Measurements from ENCODE around the gene MUC5B. TPM values are rescaled to one million over a fixed set of nuclear protein-coding genes. Genes with fewer than 3 reads are reported as not detected.

The MUC5B gene
- total RNA-seq, 1 experiment from 2014 or later: 0.21 TPM

DNA sequence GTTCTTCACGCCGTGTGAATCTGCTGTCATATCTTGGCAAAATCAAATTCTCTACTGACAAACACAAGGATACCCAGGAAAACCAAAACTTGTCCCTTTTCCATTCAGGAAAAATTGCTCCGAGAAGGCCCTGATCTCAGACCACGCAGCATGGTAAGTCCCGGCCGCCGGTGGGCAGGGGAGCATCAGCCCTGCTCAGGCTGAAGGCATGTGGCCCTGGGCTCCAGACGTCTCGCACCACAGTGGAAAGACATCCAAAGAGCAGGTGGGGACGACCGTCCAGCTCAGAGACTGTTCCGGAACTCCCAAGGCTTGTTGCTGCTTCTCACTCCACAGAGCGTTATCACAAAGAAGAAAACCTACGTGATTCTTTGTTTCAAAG, 56.8 kb downstream of the MUC5B start:
- DNase-seq (ENCODE audit: low read depth, low spot score): no peak
- in situ Hi-C loops (cut with HindIII; ENCODE audit: low pct_unique_long_range_greater_than_20kb, low sequenced_read_pairs): no loop called here

DNA sequence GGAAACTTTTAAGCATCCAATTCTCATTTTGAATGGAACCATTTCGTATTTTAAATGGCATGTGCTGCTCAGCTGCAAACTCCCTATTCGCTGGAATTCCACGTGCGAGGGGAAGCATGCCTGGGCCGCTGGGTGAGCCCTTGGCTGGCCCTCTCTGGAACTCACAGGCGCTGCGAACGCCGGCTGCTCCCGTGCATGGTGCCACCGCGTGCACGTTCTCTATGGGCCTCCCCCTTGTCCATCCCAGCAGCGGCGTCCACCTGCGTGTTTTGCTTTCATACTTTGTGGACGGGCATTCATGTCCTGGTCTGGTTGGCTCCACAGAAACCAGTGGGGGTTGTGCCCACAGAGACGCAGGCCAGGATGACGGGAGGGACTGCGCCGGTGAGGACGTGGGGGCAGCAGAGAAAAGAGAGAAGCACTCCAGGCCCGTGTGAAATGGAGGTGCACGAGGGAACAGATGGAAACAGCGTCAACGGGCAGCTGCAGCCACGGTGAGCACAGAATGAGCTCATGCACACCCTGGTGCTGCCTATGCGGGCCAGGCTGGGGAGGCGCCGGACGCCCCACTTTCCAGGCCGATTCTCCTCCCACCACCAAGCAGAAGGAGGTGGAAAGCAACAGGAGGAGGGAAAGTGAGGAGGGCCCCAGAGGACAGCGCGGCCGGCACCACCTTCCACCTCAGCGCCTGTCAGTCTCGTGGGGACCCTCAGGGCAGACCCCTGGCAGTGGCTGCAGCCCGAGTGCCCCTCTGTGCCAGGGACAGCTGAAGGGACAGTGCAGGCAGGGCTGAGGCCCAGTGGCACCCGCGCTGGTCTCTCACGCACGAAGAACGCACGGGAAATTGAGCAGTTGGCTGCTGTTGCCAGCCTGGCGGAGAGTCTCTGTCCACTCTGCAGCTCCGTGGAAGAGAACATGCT, 57.5 kb downstream of the MUC5B start:
- in situ Hi-C loops (cut with HindIII; ENCODE audit: low pct_unique_long_range_greater_than_20kb, low sequenced_read_pairs): no loop called here
- DNase-seq (ENCODE audit: low read depth, low spot score): no peak

DNA sequence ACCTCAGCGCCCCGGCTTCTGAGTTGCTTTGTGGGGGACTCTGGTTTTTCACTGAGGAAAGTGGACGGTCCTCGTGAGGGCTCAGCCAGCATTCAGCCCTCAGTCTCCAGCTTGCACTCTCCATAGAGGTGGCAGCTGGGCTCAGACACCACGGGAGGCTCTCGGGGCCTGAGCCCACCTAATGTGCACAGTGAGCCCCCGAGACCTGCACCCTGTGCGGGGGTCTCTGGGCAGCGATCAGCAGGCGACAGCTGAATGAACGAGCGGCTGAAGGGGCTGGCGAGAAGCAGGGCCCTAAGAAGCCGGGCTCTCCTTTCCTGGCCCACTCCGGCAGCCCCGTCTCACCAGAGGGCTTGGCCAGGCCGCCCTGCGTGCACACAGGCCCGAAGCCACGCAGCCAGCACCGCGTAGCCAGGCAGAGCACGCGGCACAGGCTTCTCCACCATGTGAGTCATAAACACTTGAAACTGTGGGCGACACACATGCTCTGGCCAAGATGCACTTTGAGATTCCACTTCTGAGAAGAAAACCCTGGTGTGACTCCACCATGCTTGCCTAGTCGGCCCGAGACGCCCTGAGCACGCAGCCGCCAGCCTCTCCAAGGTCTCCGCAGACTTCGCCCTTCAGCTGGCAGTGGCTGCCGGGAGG, 58.6 kb downstream of the MUC5B start:
- DNase-seq (ENCODE audit: low read depth, low spot score): no peak
- in situ Hi-C loops (cut with HindIII; ENCODE audit: low pct_unique_long_range_greater_than_20kb, low sequenced_read_pairs): no loop called here

DNA sequence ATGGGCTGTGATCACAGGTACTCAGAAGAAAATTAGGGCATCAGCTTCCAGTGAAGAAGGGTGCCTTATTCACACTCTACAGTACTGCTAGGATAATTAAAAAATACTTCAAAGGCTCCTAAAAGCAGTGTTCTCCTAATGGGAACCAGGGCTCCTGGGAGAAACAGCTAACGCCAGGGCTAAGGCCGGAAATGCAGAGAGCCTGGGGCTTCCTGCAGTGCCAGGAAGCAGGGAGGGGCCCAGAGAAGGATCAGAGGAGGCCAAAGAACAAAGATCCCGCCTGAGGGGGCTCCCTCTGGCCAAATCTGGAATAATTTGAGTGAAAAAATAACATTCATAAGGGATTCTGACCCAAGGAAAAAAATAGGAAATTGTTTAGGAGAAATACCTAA, 59.1 kb downstream of the MUC5B start:
- in situ Hi-C loops (cut with HindIII; ENCODE audit: low pct_unique_long_range_greater_than_20kb, low sequenced_read_pairs): no loop called here
- peak; percentile 35 for DNase-seq (ENCODE audit: low read depth, low spot score)

DNA sequence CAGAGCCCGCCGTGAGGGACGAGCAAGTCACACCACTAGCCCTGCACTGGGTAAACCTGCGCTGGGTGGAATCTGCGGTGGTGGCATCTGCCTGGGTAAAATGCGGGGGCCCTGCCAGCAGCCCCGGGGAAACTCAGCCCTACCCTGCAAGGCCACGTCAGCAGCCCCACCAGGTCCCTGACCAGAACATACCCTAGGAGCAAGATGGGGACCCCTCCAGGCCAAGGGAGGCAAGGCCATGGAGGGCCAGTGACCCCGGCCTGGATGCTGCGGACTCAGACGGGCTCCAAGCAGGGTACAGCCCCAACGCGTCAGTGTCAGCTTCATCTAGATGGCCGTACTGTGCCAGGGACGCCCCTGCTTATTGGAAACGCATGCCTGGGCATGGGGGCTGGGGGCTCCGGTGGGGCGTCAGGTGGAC, 60.2 kb downstream of the MUC5B start:
- no peak for DNase-seq (ENCODE audit: low read depth, low spot score)

DNA sequence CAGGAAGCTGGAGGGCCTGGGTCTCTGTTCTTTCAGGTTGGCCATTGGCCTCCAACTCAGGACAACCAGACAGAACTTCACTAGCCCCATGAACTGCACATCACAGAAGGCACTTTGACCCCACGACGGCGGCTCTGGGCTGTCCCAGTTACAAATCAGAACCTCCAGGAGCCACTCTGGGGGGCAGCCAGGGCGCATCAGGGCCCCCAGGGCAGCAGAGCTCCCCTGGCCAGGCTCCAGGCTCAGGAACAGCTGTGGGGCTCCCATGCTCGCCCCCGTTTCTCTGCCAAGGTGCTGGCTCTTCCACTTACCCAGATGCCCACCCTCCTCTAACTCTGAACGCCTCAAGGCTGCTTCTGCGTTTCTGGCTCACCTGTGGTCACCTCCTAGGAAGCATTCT, 61.0 kb downstream of the MUC5B start:
- in situ Hi-C loops (cut with HindIII; ENCODE audit: low pct_unique_long_range_greater_than_20kb, low sequenced_read_pairs): no loop called here

More for the DNA sequence above, 60.2 kb downstream of the MUC5B start:
- in situ Hi-C loops (cut with HindIII; ENCODE audit: low pct_unique_long_range_greater_than_20kb, low sequenced_read_pairs): no loop called here

DNA sequence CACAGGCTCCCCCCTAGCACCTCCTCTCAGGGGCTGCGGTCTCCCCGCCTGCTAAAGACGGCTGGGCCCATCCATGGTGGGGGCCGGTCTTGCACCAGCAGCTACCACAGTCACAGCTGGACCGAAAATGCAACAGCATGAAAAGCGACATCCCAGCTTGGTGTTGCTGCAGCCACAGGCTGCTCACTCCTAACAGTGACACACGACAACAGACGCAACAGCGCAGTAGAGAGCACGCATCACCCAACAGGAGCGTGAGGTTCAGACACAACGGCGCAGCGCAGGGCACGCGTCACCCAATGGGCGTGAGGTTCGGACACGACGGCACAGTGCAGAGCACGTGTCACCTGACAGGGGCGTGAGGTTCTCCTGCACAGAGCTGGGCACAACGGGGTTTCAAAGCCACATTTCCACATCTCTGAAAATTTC, 62.5 kb downstream of the MUC5B start:
- in situ Hi-C loops (cut with HindIII; ENCODE audit: low pct_unique_long_range_greater_than_20kb, low sequenced_read_pairs): no loop called here
- no peak for DNase-seq (ENCODE audit: low read depth, low spot score)

More for the DNA sequence above, 61.0 kb downstream of the MUC5B start:
- DNase-seq (ENCODE audit: low read depth, low spot score): no peak

DNA sequence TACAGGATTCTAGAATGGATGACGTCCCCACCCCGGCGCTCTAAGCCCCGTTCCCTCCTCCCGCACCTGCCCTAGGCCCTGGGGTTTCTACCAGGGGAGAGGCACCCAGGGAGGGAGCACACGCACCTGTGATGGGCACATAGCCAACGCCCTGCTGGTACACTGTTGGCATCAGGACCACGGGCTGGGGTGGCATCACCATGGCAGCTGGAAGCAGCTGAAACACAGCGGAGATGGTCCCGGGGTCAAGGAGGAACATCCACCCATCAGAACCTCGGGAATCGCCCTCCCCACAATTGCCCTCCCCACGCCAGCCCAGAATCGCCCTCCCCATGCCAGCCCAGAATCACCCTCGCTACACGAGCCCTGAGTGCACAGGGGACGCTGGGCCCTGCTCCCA, 63.0 kb downstream of the MUC5B start:
- in situ Hi-C loops (cut with HindIII; ENCODE audit: low pct_unique_long_range_greater_than_20kb, low sequenced_read_pairs): no loop called here
- no peak for DNase-seq (ENCODE audit: low read depth, low spot score)

DNA sequence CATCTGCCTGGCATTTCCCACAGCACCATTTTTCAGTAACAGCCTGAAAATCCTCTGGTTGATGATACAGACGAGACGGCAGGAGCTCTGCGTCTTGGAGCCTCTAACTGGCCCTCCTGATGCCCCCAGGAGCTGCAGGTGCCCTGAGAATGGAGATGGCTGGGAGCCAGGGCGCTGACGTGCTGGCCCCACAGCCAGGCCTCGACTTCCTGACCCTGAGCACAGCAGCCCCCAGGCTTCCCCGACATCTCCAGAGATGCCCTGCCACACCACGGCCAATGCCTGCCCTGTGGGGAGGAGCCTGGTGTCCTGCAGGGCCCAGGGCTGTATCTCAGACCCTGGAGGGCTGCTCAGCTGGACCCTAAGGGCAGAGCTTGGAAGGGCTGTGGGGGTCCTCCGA, 65.1 kb downstream of the MUC5B start:
- in situ Hi-C loops (cut with HindIII; ENCODE audit: low pct_unique_long_range_greater_than_20kb, low sequenced_read_pairs): no loop called here
- no peak for DNase-seq (ENCODE audit: low read depth, low spot score)

DNA sequence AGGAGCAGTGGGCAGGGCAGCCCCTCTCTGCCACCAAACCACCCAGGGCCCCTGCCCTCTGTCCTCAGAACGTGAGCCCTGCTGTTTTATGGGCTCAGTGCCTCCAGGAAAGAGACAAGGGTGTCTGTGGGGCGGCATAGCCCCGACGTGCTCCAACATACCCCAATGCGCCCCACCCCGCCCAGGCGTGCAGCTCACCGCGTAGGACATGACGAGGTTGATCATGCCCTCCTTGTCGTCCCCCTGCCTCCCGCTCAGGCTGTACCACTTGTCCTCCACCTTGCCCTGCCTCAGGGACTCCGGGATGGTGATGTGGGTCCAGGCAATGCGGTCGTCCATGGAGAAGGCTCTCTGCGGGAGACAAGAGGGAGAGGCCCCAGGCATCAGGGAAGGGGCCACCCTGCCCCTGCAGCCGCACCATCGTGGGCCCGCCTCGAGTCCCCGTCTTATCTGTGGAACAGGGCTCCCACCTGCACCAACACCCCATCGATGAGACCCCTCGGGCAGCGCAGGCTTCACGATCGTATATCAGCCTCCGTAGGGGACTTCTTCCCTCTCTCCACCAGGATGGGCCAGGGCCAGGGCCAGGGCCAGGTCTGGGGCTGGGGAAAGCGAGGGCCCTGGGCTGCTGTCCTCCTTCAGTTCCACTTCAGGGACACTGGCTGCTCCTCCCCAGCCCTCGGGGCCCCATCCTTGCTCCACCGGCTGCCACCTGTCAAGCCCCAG, 65.7 kb downstream of the MUC5B start:
- no peak for DNase-seq (ENCODE audit: low read depth, low spot score)
- in situ Hi-C loops (cut with HindIII; ENCODE audit: low pct_unique_long_range_greater_than_20kb, low sequenced_read_pairs): no loop called here

DNA sequence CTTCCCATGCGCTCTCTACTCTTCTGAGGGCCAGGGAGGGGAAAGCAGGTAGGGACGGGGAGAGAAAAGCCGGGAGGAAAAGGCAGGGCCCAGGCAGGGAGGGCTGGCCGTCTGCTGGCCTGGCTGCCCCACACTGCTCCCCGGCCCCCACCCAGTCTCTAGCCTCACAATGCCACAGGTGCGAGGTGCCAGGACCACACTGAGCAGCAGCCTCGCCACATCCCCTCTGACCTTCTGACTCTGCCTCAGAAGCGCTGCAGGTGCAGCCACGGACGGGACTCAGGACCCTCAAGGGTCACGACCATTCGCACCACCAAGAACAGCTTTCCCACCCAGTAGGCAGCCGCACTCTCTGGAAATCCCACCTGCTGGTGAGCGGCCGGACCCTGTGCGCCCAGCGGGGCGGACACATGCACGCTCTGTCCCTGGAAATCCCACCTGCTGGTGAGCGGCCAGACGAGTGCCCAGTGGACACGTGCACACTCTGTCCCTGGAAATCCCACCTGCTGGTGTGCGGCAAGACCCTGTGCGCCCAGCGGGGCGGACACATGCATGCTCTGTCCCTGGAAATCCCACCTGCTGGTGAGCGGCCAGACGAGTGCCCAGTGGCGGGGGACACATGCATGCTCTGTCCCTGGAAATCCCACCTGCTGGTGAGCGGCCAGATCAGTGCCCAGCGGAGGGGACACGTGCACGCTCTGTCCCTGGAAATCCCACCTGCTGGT, 66.5 kb downstream of the MUC5B start:
- DNase-seq (ENCODE audit: low read depth, low spot score): no peak
- in situ Hi-C loops (cut with HindIII; ENCODE audit: low pct_unique_long_range_greater_than_20kb, low sequenced_read_pairs): no loop called here

DNA sequence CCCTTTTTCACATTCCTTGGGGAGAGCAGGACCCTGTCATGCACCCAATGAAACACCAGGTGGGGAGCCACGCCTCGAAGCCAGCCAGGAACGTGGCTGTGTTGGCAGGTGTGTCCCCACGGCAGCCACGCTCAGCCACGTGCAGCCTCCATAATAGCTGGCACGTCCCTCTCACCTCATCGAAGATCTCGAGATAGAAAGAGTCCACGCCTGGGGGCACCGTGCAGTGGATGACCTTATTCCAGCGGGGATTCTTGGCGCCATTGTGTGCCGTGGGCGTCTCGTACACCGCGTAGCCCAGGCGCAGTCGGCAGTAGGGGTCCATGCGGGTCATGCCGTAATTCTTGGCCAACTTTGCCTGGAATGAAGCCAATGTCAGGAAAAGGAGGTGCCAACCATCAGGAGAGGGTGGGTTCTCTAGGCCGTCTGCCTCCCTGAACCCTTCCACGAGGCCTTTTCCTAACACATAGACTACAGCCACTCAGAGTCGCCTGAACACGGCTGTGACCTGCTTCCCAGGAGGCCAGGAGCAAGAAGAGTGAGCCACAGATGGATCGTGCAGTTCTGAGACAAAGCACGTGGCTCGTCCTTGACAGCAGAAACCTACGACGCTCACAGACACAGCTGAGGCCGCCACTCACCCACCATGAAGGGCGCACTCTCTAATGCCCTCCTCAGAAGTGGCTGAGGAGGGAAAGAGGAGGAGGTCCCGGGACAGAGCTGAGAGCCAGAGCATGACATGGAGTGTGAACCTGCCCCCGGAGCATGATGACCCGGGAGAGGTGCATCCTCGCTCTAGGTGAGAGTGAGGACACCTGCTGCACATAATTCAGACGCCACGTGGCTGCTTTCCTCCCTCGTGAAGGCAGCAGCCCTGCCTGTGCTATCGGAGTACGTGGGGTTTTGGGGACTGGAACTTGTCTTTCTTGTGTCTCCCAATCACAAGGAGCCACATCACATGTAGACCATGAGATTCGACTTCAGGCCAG, 67.5 kb downstream of the MUC5B start:
- in situ Hi-C loops (cut with HindIII; ENCODE audit: low pct_unique_long_range_greater_than_20kb, low sequenced_read_pairs): no loop called here
- no peak for DNase-seq (ENCODE audit: low read depth, low spot score)

DNA sequence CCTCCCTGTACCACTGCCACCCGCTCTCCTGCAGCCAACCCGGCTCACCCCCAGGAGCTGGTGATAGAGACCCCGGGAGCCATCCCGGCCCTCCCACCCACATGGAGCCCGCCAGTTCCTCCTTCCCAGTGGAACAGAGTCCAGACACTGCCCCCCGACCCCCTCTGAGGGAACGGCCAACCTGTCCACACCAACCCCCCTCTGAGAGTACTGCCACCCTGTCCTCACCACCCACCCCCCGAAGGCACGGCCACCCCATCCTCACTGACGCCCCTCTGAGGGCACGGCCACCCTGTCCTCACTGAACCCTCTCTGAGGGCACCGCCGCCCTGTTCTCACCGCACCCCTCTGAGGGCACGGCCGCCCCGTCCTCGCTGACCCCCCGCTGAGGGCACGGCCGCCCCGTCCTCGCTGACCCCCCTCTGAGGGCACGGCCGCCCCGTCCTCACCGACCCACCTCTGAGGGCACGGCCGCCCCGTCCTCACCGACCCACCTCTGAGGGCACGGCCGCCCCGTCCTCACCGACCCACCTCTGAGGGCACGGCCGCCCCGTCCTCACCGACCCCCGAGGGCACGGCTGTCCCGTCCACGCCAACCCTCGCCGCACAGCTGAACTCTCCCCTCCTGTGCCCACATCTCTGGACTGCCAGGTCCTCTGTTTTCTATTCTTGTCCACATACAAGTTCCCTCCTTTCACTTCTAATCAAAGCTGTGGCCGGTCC, 68.6 kb downstream of the MUC5B start:
- in situ Hi-C loops (cut with HindIII; ENCODE audit: low pct_unique_long_range_greater_than_20kb, low sequenced_read_pairs): no loop called here
- DNase-seq (ENCODE audit: low read depth, low spot score): no peak

DNA sequence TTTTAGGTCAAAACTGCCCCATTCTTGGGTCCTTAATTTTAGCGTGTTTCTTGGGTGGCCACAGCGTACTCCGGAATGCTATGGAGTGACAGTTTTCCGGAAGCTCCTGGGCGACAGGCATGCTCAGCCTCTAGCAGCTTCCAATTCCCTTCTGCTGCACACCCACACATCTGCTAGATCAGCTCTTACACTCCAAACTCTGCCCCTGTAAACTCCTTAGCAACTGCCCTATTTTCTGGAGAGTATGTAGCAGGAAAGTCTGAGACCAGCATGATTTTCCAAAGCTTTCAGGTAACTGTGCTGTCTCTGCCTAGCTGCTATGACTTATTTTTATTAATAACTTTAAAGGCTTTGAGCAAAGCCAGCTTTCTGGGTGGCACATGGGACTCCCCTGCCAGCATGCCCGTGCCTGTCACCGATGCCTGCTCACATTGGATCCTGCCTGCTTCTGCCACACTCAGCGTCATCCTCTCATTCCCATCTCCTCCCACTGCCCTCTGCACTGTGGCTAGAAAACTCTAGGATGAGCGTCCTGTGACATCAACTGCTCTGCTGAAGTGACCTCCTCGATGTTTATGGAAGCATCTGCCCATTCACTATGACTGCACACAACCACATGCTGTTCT, 69.3 kb downstream of the MUC5B start:
- DNase-seq (ENCODE audit: low read depth, low spot score): no peak

DNA sequence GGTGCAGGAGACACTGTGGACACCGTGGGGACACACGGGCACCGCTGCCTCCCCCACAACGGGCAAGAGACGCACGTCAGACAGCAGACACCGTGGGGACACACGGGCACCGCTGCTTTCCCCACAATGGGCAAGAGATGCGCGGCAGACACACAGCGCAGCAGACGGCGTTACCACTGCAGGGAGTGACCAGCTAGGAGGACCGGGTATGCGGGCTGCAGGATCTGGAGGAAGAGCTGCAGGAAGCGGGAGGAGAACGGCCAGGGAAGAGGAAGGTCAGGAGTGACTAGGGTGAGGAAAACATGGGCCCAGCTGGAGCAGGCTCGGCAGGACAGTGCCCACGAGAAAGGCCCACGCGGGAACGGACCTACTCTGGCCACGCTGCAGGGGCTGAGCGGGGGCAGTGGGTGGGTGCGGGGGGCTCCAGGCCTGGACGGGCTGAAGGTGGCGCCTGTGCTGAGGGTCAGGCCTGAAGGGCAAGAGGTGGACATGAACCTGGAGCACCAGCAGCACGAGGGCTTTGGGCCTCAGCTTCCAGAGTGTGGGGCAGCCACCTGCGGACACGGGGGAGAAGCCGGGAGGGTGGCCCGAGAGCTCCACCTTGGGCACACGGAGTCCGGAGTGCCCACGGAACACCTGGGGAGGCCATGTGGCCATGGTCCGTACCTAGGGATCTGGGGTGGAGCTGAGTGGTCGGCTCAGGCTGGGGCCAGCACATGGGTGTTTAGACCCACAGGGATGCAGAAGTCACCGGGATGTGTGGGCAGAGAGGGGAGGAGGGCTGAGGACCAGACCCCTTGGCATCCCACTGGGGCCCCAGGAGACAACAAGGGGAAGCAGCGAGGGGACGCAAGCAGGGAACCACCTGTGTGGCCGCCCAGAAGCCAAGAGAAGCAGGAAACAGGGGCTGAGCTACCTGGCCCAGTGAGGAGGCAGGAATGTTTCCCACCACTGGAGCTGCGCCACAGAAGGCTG, 70.1 kb downstream of the MUC5B start:
- in situ Hi-C loops (cut with HindIII; ENCODE audit: low pct_unique_long_range_greater_than_20kb, low sequenced_read_pairs): no loop called here
- no peak for DNase-seq (ENCODE audit: low read depth, low spot score)

More for the DNA sequence above, 69.3 kb downstream of the MUC5B start:
- in situ Hi-C loops (cut with HindIII; ENCODE audit: low pct_unique_long_range_greater_than_20kb, low sequenced_read_pairs): no loop called here

All from SK-MEL-5 (cell line).